ENCODE data around the gene SH3GL3. TPM values are rescaled to one million over a fixed set of nuclear protein-coding genes. Genes with fewer than 3 reads are reported as not detected.

SH3GL3 gene
- total and polyA plus RNA-seq, 2 of the 13 experiments (the other 11 are each of a cell fraction or from before 2014, with no cell fraction given), result not detected

- FAIRE-seq (no peak), ATAC-seq (no peak), DNase-seq (ENCODE audit: low spot score) (no peak)
- ChIA-PET CTCF (ENCODE audit: low intra/inter-chr PET ratio, low total read pairs) (no interaction called here), POLR2A (no interaction called here)
- H3K4me1 ChIP-seq (ENCODE audit: insufficient read depth, low read length), result no peaks in the 10 kb centered on the region
- no peak overlapping the region for H3K27ac ChIP-seq (ENCODE audit: extremely low read length, insufficient read depth, low read length)
- no peaks in the 10 kb centered on the region for H4K20me1 ChIP-seq (ENCODE audit: insufficient read depth, low read length)
- 2% methylated on average over 2 of the region's 2 CpGs for WGBS (ENCODE audit: low lambda C conversion rate)
- no peak overlapping the region for H3K4me2 ChIP-seq (ENCODE audit: low read depth, low read length)
- H3K27me3 ChIP-seq (ENCODE audit: control insufficient read depth in 1 of 2, insufficient read depth in 2 of 2, low read length in 2 of 2), result no peaks in the 10 kb centered on the region; a peak in 1 of 5 replicates
- H3K36me3 ChIP-seq (replicated peaks in 1 of 2; ENCODE audit: control insufficient read depth in 1 of 2, insufficient read depth in 2 of 2, low read length in 2 of 2), result no peaks in the 10 kb centered on the region
- intact Hi-C loops (cut with micrococcal nuclease; ENCODE audit: unreplicated experiment), result no loop called here
- no peak for TF ChIP-seq ZSCAN29 (CRISPR knock-in tag; conservative IDR thresholded peaks at IDR 0.05)
- TF ChIP-seq PITX1 (CRISPR knock-in tag; IDR thresholded peaks at IDR 0.05), result no peak
- no peak for TF ChIP-seq ZNF362 (CRISPR knock-in tag; IDR thresholded peaks at IDR 0.05; ENCODE audit: borderline replicate concordance)
- no peak overlapping the region for H3K9ac ChIP-seq (ENCODE audit: insufficient read depth, low read depth, low read length)
- H2AFZ ChIP-seq (ENCODE audit: low read length), result no peak overlapping the region
- H3K79me2 ChIP-seq (ENCODE audit: insufficient read depth, low read length), result no peaks in the 10 kb centered on the region
- no peak overlapping the region for H3K4me3 ChIP-seq (replicated peaks in 1 of 3; ENCODE audit: insufficient read depth in 1 of 3, low read depth in 2 of 3, low read length in 3 of 3)
- BruUV-seq (replicated peaks), result no TSS peak
- in situ Hi-C loops (cut with HindIII; ENCODE audit: extremely low pct_ligation_motif_present, low pct_unique_long_range_greater_than_20kb), result no loop called here
- peaks cover 25% of the 10 kb centered on the region for H3K9me3 ChIP-seq (ENCODE audit: low read length)
Observed at GRCh38 chr15:83526319-83526718, 79.2 kb downstream of the SH3GL3 start.

GRCh38 chr15:83533410-83533962 is 86.3 kb downstream of the SH3GL3 start:
- Histone ChIP-seq H3K27me3 (ENCODE audit: control insufficient read depth in 1 of 2, insufficient read depth in 2 of 2, low read length in 2 of 2) (no peaks in the 10 kb centered on the region), H3K27ac (ENCODE audit: extremely low read length, insufficient read depth, low read length) (no peak overlapping the region), H3K4me2 (ENCODE audit: low read depth, low read length) (no peak overlapping the region), H3K4me1 (ENCODE audit: insufficient read depth, low read length) (no peaks in the 10 kb centered on the region), H2AFZ (ENCODE audit: low read length) (no peak overlapping the region), H3K79me2 (ENCODE audit: insufficient read depth, low read length) (no peaks in the 10 kb centered on the region), H3K36me3 (replicated peaks in 1 of 2; ENCODE audit: control insufficient read depth in 1 of 2, insufficient read depth in 2 of 2, low read length in 2 of 2) (no peaks in the 10 kb centered on the region), H3K9ac (ENCODE audit: insufficient read depth, low read depth, low read length) (no peak overlapping the region), H3K9me3 (ENCODE audit: low read length) (peaks cover 14% of the 10 kb centered on the region), H3K4me3 (replicated peaks in 1 of 3; ENCODE audit: insufficient read depth in 1 of 3, low read depth in 2 of 3, low read length in 3 of 3) (no peak overlapping the region), H4K20me1 (ENCODE audit: insufficient read depth, low read length) (no peaks in the 10 kb centered on the region)
- no TSS peak for BruUV-seq (replicated peaks)
- ChIA-PET POLR2A (no interaction called here), CTCF (ENCODE audit: low intra/inter-chr PET ratio, low total read pairs) (no interaction called here)
- ATAC-seq (no peak), DNase-seq (ENCODE audit: low spot score) (no peak), FAIRE-seq (no peak)
- intact Hi-C loops (cut with micrococcal nuclease; ENCODE audit: unreplicated experiment) (no loop called here), in situ Hi-C loops (cut with HindIII; ENCODE audit: extremely low pct_ligation_motif_present, low pct_unique_long_range_greater_than_20kb) (no loop called here)
- TF ChIP-seq NR2F1 (CRISPR knock-in tag; IDR thresholded peaks at IDR 0.05) (no peak), EP300 (IDR thresholded peaks at IDR 0.05; ENCODE audit: low read depth in 2 of 2, low read length in 2 of 2) (no peak), EP300 (CRISPR knock-in tag; IDR thresholded peaks at IDR 0.05; ENCODE audit: borderline replicate concordance) (no peak), ZFP91 (CRISPR knock-in tag; IDR thresholded peaks at IDR 0.05; ENCODE audit: borderline replicate concordance) (no peak), ZNF710 (CRISPR knock-in tag; IDR thresholded peaks at IDR 0.05; ENCODE audit: borderline replicate concordance) (no peak), RELA (CRISPR knock-in tag; IDR thresholded peaks at IDR 0.05) (no peak), MEIS2 (CRISPR knock-in tag; IDR thresholded peaks at IDR 0.05) (no peak), ZNF547 (CRISPR knock-in tag; IDR thresholded peaks at IDR 0.05) (no peak)
- 0% methylated on average over 4 of the region's 4 CpGs for WGBS (ENCODE audit: low lambda C conversion rate)

Measured in HepG2 (cell line).